ENCODE measurements around the gene SND1.

Gene SND1

GRCh38 chr7:127654404-127655394 lies 2.7 kb downstream of the SND1 start:
- Histone ChIP-seq H3K4me3 (ENCODE audit: low read depth in 1 of 2, low read length in 2 of 2) (no peak overlapping the region), H3K27ac (ENCODE audit: low read depth, low read length) (no peak overlapping the region), H3K27me3 (ENCODE audit: control insufficient read depth in 1 of 2, insufficient read depth in 2 of 2, low read length in 2 of 2) (no peaks in the 10 kb centered on the region), H3K9ac (ENCODE audit: low read length) (no peak overlapping the region), H3K9me3 (ENCODE audit: low read length) (no peaks in the 10 kb centered on the region), H3K36me3 (ENCODE audit: insufficient read depth, low read length) (no peaks in the 10 kb centered on the region), H3K4me1 (ENCODE audit: insufficient read depth, low read length) (peaks cover 30% of the 10 kb centered on the region)

GRCh38 chr7:127655720-127656119 lies 3.7 kb downstream of the SND1 start:
- no peak overlapping the region for H3K27ac ChIP-seq (ENCODE audit: low read depth, low read length)
- H3K9ac ChIP-seq (ENCODE audit: low read length): no peak overlapping the region
- H3K36me3 ChIP-seq (ENCODE audit: insufficient read depth, low read length): no peaks in the 10 kb centered on the region
- H3K4me1 ChIP-seq (ENCODE audit: insufficient read depth, low read length): peaks cover 30% of the 10 kb centered on the region
- no peaks in the 10 kb centered on the region for H3K27me3 ChIP-seq (ENCODE audit: control insufficient read depth in 1 of 2, insufficient read depth in 2 of 2, low read length in 2 of 2)
- H3K4me3 ChIP-seq (ENCODE audit: low read depth in 1 of 2, low read length in 2 of 2): no peak overlapping the region
- H3K9me3 ChIP-seq (ENCODE audit: low read length): no peaks in the 10 kb centered on the region

- no peaks in the 10 kb centered on the region for H3K9me3 ChIP-seq (ENCODE audit: low read length)
- H3K36me3 ChIP-seq (ENCODE audit: insufficient read depth, low read length): no peaks in the 10 kb centered on the region
- no peaks in the 10 kb centered on the region for H3K27me3 ChIP-seq (ENCODE audit: control insufficient read depth in 1 of 2, insufficient read depth in 2 of 2, low read length in 2 of 2)
- peaks cover 29% of the 10 kb centered on the region for H3K4me1 ChIP-seq (ENCODE audit: insufficient read depth, low read length)
- H3K27ac ChIP-seq (ENCODE audit: low read depth, low read length): no peak overlapping the region
- H3K4me3 ChIP-seq (ENCODE audit: low read depth in 1 of 2, low read length in 2 of 2): no peak overlapping the region
- H3K9ac ChIP-seq (ENCODE audit: low read length): no peak overlapping the region
Observed at GRCh38 chr7:127657500-127657899, 5.5 kb downstream of the SND1 start.

- no peaks in the 10 kb centered on the region for H3K9me3 ChIP-seq (ENCODE audit: low read length)
- H3K4me3 ChIP-seq (ENCODE audit: low read depth in 1 of 2, low read length in 2 of 2): no peak overlapping the region
- H3K36me3 ChIP-seq (ENCODE audit: insufficient read depth, low read length): no peaks in the 10 kb centered on the region
- no peak overlapping the region for H3K27ac ChIP-seq (ENCODE audit: low read depth, low read length)
- H3K27me3 ChIP-seq (ENCODE audit: control insufficient read depth in 1 of 2, insufficient read depth in 2 of 2, low read length in 2 of 2): no peaks in the 10 kb centered on the region
- H3K9ac ChIP-seq (ENCODE audit: low read length): no peak overlapping the region
- peaks cover 13% of the 10 kb centered on the region for H3K4me1 ChIP-seq (ENCODE audit: insufficient read depth, low read length)
Observed at GRCh38 chr7:127658970-127659630, 7.1 kb downstream of the SND1 start.

- Histone ChIP-seq H3K9me3 (ENCODE audit: low read length) (no peaks in the 10 kb centered on the region), H3K4me3 (ENCODE audit: low read depth in 1 of 2, low read length in 2 of 2) (no peak overlapping the region), H3K27ac (ENCODE audit: low read depth, low read length) (no peak overlapping the region), H3K4me1 (ENCODE audit: insufficient read depth, low read length) (no peaks in the 10 kb centered on the region), H3K36me3 (ENCODE audit: insufficient read depth, low read length) (no peaks in the 10 kb centered on the region), H3K9ac (ENCODE audit: low read length) (no peak overlapping the region), H3K27me3 (ENCODE audit: control insufficient read depth in 1 of 2, insufficient read depth in 2 of 2, low read length in 2 of 2) (no peaks in the 10 kb centered on the region)
Observed at GRCh38 chr7:127665922-127666321, 13.9 kb downstream of the SND1 start.

GRCh38 chr7:127666602-127667001 lies 14.6 kb downstream of the SND1 start:
- H3K36me3 ChIP-seq (ENCODE audit: insufficient read depth, low read length): no peaks in the 10 kb centered on the region
- H3K27ac ChIP-seq (ENCODE audit: low read depth, low read length): no peak overlapping the region
- H3K9ac ChIP-seq (ENCODE audit: low read length): no peak overlapping the region
- H3K27me3 ChIP-seq (ENCODE audit: control insufficient read depth in 1 of 2, insufficient read depth in 2 of 2, low read length in 2 of 2): no peaks in the 10 kb centered on the region
- no peaks in the 10 kb centered on the region for H3K9me3 ChIP-seq (ENCODE audit: low read length)
- H3K4me1 ChIP-seq (ENCODE audit: insufficient read depth, low read length): no peaks in the 10 kb centered on the region
- no peak overlapping the region for H3K4me3 ChIP-seq (ENCODE audit: low read depth in 1 of 2, low read length in 2 of 2)

- no peak overlapping the region for H3K27ac ChIP-seq (ENCODE audit: low read depth, low read length)
- no peaks in the 10 kb centered on the region for H3K9me3 ChIP-seq (ENCODE audit: low read length)
- H3K27me3 ChIP-seq (ENCODE audit: control insufficient read depth in 1 of 2, insufficient read depth in 2 of 2, low read length in 2 of 2): no peaks in the 10 kb centered on the region
- no peak overlapping the region for H3K9ac ChIP-seq (ENCODE audit: low read length)
- H3K4me3 ChIP-seq (ENCODE audit: low read depth in 1 of 2, low read length in 2 of 2): no peak overlapping the region
- no peaks in the 10 kb centered on the region for H3K4me1 ChIP-seq (ENCODE audit: insufficient read depth, low read length)
- H3K36me3 ChIP-seq (ENCODE audit: insufficient read depth, low read length): no peaks in the 10 kb centered on the region
Observed at GRCh38 chr7:127667017-127667670, 15.2 kb downstream of the SND1 start.

- Histone ChIP-seq H3K27me3 (ENCODE audit: control insufficient read depth in 1 of 2, insufficient read depth in 2 of 2, low read length in 2 of 2) (no peaks in the 10 kb centered on the region), H3K9ac (ENCODE audit: low read length) (no peak overlapping the region), H3K4me3 (ENCODE audit: low read depth in 1 of 2, low read length in 2 of 2) (no peak overlapping the region), H3K36me3 (ENCODE audit: insufficient read depth, low read length) (no peaks in the 10 kb centered on the region), H3K9me3 (ENCODE audit: low read length) (no peaks in the 10 kb centered on the region), H3K27ac (ENCODE audit: low read depth, low read length) (no peak overlapping the region), H3K4me1 (ENCODE audit: insufficient read depth, low read length) (no peaks in the 10 kb centered on the region)
Observed at GRCh38 chr7:127667759-127668530, 16.0 kb downstream of the SND1 start.

- H3K36me3 ChIP-seq (ENCODE audit: insufficient read depth, low read length): no peaks in the 10 kb centered on the region
- no peaks in the 10 kb centered on the region for H3K9me3 ChIP-seq (ENCODE audit: low read length)
- H3K4me1 ChIP-seq (ENCODE audit: insufficient read depth, low read length): no peaks in the 10 kb centered on the region
Observed at GRCh38 chr7:127671341-127671740, 19.3 kb downstream of the SND1 start.

GRCh38 chr7:127673902-127674301 lies 21.9 kb downstream of the SND1 start:
- H3K9ac ChIP-seq (ENCODE audit: low read length): no peak overlapping the region
- no peaks in the 10 kb centered on the region for H3K9me3 ChIP-seq (ENCODE audit: low read length)
- H3K27ac ChIP-seq (ENCODE audit: low read depth, low read length): no peak overlapping the region
- H3K4me1 ChIP-seq (ENCODE audit: insufficient read depth, low read length): peaks cover 10% of the 10 kb centered on the region
- no peaks in the 10 kb centered on the region for H3K27me3 ChIP-seq (ENCODE audit: control insufficient read depth in 1 of 2, insufficient read depth in 2 of 2, low read length in 2 of 2)
- H3K4me3 ChIP-seq (ENCODE audit: low read depth in 1 of 2, low read length in 2 of 2): no peak overlapping the region
- H3K36me3 ChIP-seq (ENCODE audit: insufficient read depth, low read length): no peaks in the 10 kb centered on the region

More at GRCh38 chr7:127671341-127671740, 19.3 kb downstream of the SND1 start:
- Histone ChIP-seq H3K27me3 (ENCODE audit: control insufficient read depth in 1 of 2, insufficient read depth in 2 of 2, low read length in 2 of 2) (no peaks in the 10 kb centered on the region), H3K27ac (ENCODE audit: low read depth, low read length) (no peak overlapping the region), H3K9ac (ENCODE audit: low read length) (no peak overlapping the region), H3K4me3 (ENCODE audit: low read depth in 1 of 2, low read length in 2 of 2) (no peak overlapping the region)

- H3K27ac ChIP-seq (ENCODE audit: low read depth, low read length): no peak overlapping the region
- H3K4me1 ChIP-seq (ENCODE audit: insufficient read depth, low read length): peaks cover 11% of the 10 kb centered on the region
- H3K27me3 ChIP-seq (ENCODE audit: control insufficient read depth in 1 of 2, insufficient read depth in 2 of 2, low read length in 2 of 2): no peaks in the 10 kb centered on the region
- no peak overlapping the region for H3K9ac ChIP-seq (ENCODE audit: low read length)
- no peaks in the 10 kb centered on the region for H3K9me3 ChIP-seq (ENCODE audit: low read length)
- H3K36me3 ChIP-seq (ENCODE audit: insufficient read depth, low read length): no peaks in the 10 kb centered on the region
- no peak overlapping the region for H3K4me3 ChIP-seq (ENCODE audit: low read depth in 1 of 2, low read length in 2 of 2)
Observed at GRCh38 chr7:127674361-127674760, 22.4 kb downstream of the SND1 start.

Data from muscle layer of colon (tissue), 2 donors.